ENCODE results near the gene PRDM16.

Gene PRDM16

GRCh38 chr1:3289502-3289901 is 220.5 kb downstream of the PRDM16 start:
- no peak for DNase-seq (ENCODE audit: insufficient read length, low spot score)
- TF ChIP-seq CTCF (IDR thresholded peaks at IDR 0.05; ENCODE audit: insufficient read depth, missing control alignments): no peak
- no peak for FAIRE-seq

GRCh38 chr1:3290438-3290837 is 221.4 kb downstream of the PRDM16 start:
- DNase-seq (ENCODE audit: insufficient read length, low spot score) (no peak), FAIRE-seq (no peak)
- TF ChIP-seq CTCF (IDR thresholded peaks at IDR 0.05; ENCODE audit: insufficient read depth, missing control alignments): no peak

- TF ChIP-seq CTCF (IDR thresholded peaks at IDR 0.05; ENCODE audit: insufficient read depth, missing control alignments): no peak
- FAIRE-seq (no peak), DNase-seq (ENCODE audit: insufficient read length, low spot score) (no peak)
These were observed 221.9 kb downstream of the PRDM16 start for GRCh38 chr1:3290915-3291314.

- TF ChIP-seq CTCF (IDR thresholded peaks at IDR 0.05; ENCODE audit: insufficient read depth, missing control alignments): no peak
- no peak for FAIRE-seq
- DNase-seq (ENCODE audit: insufficient read length, low spot score): no peak
These were observed 223.2 kb downstream of the PRDM16 start for GRCh38 chr1:3292051-3292722.

- no peak for TF ChIP-seq CTCF (IDR thresholded peaks at IDR 0.05; ENCODE audit: insufficient read depth, missing control alignments)
- no peak for DNase-seq (ENCODE audit: insufficient read length, low spot score)
- no peak for FAIRE-seq
These were observed 224.0 kb downstream of the PRDM16 start for GRCh38 chr1:3292868-3293562.

GRCh38 chr1:3293563-3294080 is 224.6 kb downstream of the PRDM16 start:
- FAIRE-seq: no peak

More at GRCh38 chr1:3293563-3294080, 224.6 kb downstream of the PRDM16 start:
- no peak for TF ChIP-seq CTCF (IDR thresholded peaks at IDR 0.05; ENCODE audit: insufficient read depth, missing control alignments)
- no peak for DNase-seq (ENCODE audit: insufficient read length, low spot score)
